Activated T-cell treated with anti-CD3 and anti-CD28 coated beads for 4 hours (primary cell): Measurements from ENCODE around the gene PTPRN2.
"Not testable (repeated sequence)": the region's sequence is repeated elsewhere in the genome, so short reads cannot be mapped to it uniquely, and the experiment has no call there.

Source experiments
- DNase-seq: peaks from one replicate; pipeline ENCODE4 v3.0.0-alpha.2; 2020

The PTPRN2 gene

GRCh38 chr7:158286210-158286609, 301.4 kb downstream of the PTPRN2 start:
- DNase-seq, result no peak

- DNase-seq, result no peak
Measured at GRCh38 chr7:158285383-158285770, 302.2 kb downstream of the PTPRN2 start.

GRCh38 chr7:158284617-158285382, 302.8 kb downstream of the PTPRN2 start:
- DNase-seq, result no peak

GRCh38 chr7:158284121-158284520, 303.5 kb downstream of the PTPRN2 start:
- no peak for DNase-seq

- no peak for DNase-seq
Measured at GRCh38 chr7:158283016-158283974, 304.3 kb downstream of the PTPRN2 start.

- DNase-seq, result no peak
Measured at GRCh38 chr7:158282461-158283001, 305.1 kb downstream of the PTPRN2 start.

GRCh38 chr7:158281441-158281840, 306.2 kb downstream of the PTPRN2 start:
- no peak for DNase-seq

- no peak for DNase-seq
Measured at GRCh38 chr7:158280448-158281144, 307.0 kb downstream of the PTPRN2 start.

- DNase-seq, result no peak
Measured at GRCh38 chr7:158279539-158280447, 307.8 kb downstream of the PTPRN2 start.

- DNase-seq, result no peak
Measured at GRCh38 chr7:158278745-158279320, 308.8 kb downstream of the PTPRN2 start.

- DNase-seq, result no peak
Measured at GRCh38 chr7:158277219-158278141, 310.1 kb downstream of the PTPRN2 start.

GRCh38 chr7:158276414-158277218, 311.0 kb downstream of the PTPRN2 start:
- no peak for DNase-seq

GRCh38 chr7:158275711-158276413, 311.8 kb downstream of the PTPRN2 start:
- no peak for DNase-seq

GRCh38 chr7:158274996-158275395, 312.6 kb downstream of the PTPRN2 start:
- no peak for DNase-seq

- no peak for DNase-seq
Measured at GRCh38 chr7:158274404-158274811, 313.2 kb downstream of the PTPRN2 start.

GRCh38 chr7:158273756-158274342, 313.8 kb downstream of the PTPRN2 start:
- DNase-seq, result not testable (repeated sequence)

GRCh38 chr7:158273138-158273651, 314.4 kb downstream of the PTPRN2 start:
- no peak for DNase-seq

- no peak for DNase-seq
Measured at GRCh38 chr7:158272509-158273137, 315.0 kb downstream of the PTPRN2 start.
